GM10847 (cell line): Measurements from ENCODE around the gene CCT7.

Experiments
- POLR2A ChIP-seq: IDR thresholded peaks from 2 replicates; pipeline ENCODE4 v1.6.1; 2011; ENCODE audit not compliant: insufficient read length; ENCODE audit errors: extremely low read depth

CCT7 gene

DNA sequence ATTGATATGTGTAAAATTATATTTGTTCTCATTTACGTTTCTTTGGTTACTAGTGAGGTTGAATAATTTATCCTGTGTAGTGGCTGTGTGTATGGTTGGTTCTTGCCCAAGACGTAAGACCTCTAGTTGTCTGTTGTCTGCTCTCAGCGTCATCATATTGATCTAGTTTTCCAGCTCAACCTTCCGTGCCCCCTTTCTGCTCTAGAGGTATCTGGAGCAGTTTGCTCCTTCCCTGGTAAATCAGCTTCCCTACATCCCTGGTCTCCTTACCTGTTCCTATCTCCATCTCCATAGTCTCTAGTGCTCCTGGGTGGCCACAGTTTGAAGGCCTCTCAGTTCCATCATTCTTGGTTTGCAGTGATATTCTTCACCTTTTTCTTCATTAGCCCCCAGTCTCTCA, 18.9 kb upstream of the CCT7 start:
- TF ChIP-seq POLR2A, result no peak

GRCh38 chr2:73217160-73217559, 16.9 kb upstream of the CCT7 start:
- TF ChIP-seq POLR2A, result no peak

DNA sequence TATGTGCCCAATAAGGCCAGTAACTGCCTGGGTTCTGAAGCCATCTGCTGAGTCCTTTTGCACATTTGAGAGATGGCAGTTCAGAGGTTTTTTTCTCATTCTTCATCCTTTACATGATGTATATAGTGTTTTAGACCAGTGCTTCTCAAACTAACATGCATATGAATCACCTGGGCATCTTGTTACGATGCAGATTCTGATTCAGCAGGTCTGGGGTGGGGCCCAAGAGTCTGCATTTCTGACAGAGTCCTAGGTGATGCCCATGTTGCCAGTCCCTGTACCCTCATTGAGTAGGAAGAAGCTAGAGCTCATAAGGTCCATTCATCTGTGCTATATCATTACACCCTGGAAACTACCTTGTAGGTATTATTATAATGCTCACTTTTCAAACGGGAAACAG, 16.3 kb upstream of the CCT7 start:
- TF ChIP-seq POLR2A, result no peak

DNA sequence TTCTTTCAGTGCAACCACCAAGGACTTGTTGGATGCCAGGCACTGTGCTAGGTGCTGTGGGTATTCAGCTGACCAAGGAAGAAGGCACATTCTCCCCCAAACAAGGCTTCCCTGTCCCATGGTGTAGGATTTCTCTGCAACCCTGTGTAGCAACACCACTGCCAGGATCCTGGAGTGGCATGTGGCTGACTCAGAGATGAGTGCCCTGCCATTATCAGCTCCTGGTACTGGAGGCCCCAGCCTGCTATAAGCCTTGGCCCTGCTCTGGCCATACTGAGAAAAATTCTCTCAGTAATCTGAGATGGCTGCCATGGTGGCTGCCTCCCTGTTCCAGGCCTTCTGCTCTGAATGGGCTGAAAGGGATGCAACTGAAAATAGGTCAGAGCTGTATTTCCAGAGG, 15.8 kb upstream of the CCT7 start:
- TF ChIP-seq POLR2A, result no peak

DNA sequence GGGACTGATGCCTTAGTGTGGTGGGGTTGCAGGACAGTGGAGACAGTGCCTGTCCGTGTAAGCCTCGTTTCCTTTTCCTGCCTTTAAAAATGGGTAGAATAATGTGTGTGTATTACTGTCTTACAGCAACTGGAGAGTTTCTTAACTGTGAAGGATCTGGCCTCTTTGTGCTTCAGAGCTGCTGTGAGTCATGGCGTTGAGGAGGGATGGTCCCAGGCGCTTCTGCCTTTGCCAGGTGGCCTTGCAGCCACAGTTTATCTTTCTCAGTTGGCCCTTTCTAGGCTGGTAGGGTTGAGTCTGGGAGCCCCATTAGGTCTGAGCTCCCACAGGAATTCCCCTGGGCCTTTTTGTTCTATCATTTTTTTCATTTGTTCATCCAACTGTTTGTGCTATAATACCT, 10.3 kb upstream of the CCT7 start:
- no peak for TF ChIP-seq POLR2A

DNA sequence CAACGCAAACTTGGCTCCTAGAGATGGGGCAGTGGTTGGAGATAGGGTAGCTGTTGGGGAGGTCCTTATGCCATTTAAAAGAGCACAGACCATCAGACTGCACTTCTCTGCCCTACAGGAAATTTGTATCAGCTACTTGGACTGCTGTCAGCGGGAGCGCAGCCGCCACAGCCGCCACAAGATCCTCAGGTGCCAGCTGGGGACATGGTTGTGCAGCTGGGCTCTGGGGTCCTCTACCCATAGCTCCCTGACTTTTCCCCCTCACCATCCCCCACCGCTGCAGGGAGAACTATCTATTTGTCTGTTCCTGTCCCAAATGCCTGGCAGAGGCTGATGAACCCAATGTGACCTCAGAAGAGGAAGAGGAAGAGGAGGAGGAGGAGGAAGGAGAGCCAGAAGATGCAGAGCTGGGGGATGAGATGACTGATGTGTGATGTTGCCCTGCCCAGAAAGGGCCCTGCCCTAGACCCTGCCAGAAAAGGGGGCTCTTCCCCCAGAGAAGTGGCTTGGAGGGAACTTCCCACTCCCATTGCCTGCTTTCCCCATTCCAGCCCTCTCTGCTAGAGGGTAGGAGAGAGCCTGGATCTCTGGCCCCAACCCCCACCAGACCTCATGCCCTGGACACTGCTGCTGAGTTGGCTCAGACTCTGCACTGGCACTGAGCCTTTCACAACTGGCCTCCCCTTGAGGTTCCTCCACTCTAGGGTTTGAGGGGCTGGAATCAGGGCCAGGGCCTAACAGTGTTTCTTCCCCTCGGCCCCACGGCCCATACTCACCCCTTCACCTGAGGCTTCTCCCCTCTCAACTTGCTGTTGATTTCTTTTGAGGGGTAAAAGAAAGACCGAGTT, 8.4 kb upstream of the CCT7 start:
- TF ChIP-seq POLR2A, result no peak

DNA sequence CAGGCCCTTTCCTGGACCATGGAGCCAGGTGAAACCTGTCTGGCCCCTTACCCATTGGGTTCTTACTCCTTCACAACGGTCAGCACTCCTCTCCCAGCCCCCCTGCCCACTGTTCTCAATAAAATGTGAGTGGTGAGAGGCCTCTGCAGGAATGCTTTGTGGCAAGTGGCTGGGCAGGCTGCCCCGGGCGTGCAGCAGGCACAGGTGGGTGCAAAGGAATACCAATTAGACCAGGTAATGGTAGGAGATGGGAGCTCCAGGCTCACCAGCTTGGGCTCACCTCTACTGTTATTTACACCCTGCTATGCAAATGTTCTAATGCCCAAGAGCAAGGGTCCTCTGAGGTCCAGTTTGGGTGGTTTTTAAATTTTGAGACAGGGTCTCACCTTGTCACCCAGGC, 7.0 kb upstream of the CCT7 start:
- no peak for TF ChIP-seq POLR2A

GRCh38 chr2:73228631-73229030, 5.5 kb upstream of the CCT7 start:
- TF ChIP-seq POLR2A, result no peak

DNA sequence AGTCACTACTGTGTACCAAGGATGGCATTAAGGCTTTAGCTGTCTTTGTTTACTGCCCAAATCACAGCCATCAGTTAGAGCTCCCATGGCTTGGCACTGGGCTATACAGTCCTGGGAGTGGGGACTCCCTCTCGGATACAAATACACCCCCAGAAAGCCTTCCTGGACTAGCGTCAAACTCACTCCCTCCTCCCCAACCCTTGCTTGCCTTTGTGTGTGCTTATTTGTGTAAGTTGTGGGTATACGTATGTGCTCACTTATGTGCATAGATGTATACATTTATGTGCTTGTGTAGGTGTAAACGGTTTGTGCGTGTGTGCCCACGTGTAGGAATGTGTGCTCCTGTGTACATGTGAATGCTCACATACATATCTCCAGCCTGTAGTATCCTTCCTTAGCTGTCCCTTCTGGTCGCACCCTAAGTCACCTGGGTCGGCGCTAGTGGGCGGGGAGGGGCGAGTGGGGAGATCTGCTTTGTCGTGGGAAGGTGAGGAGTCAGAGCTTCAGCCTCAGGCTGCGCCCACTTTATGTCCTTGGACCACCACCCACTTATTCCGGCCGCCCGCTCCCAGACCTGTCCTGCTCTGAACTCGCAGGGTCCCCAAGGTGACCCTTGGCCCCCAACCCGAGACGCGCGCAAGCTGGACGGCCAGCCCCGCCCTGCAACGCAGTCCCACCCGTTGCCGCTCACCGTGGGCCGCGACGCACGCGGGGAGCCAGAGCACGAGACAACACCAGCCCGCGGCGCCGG, 1.5 kb upstream of the CCT7 start:
- TF ChIP-seq POLR2A, result no peak

DNA sequence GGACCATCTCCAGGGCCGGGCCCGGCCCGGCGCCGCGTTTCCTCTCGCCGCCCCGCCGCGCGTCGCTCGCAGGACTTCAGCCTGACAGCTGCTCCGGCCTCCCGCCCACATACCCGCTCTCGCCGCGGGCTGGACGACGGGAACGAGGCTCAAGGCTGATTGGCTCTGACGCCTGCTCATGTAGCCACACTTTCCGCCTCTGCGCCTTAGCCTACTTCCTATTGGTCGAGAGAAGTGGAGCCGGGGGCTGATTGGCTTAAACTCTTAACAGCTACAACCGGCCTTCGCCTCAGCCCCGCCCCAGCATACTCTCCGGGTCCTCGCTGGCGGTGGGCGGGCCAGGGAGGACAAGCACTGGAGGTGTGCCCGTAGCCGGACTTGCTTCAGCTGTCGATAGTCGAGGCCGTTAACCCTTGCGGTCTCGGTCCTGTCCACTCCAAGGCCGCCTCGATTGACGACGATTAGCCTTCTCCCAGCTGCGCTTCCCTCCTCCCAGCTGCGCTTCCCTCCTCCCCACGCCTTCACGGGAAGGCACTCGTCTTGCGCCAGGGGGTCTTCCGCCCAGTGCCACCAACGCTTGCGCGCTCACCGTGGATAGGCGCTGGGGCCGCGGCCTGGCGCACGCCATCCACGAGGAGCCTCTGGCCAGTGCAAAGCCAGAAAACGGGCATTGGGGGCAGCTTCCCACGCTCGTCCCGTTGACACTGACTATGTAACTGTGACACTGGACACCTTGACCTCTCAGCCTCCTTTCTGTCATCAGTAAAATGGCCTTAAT, 765 bp upstream of the CCT7 start, which contains the start of gene PRADC1:
Gene PRADC1, minus strand, starts transcription at position 86 of the 778 bp plus-strand sequence. Its CDS starts 79 bp downstream, at position 7.
- peak; percentile 49 for TF ChIP-seq POLR2A

DNA sequence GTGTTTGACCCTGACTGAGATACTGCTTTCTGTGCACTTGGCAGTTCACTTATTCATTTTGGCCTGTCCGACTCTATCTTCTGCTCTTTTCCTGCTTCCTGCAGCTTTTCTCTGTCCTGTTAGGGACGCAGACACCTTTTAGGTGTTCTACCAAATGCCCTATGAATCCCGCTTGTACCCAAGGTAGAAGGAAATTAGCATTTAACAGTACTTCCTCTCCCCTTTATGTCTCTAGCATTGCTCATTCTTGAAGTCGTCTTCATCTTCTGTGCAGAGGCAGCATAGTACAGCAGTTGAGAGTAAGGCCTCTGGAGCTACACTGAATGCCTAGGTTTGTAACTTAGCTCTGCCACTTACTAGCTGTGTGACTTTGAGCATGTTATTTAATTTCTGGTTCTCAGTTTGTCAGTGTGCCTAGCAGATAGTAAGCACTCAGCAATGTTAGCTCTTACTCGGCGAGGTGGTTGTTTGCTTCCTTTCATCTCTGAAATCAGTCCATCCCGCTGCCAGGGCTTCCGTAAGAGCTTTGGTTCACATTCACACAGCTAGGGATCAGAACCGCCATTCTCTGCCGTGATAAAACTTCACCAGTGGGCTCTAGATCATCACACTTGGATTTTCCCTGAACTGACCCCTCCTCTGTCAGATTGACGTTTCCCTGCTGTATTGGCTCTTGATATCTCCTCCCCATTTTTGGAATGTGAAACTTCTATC, 1.4 kb downstream of the CCT7 start:
- TF ChIP-seq POLR2A, result no peak

DNA sequence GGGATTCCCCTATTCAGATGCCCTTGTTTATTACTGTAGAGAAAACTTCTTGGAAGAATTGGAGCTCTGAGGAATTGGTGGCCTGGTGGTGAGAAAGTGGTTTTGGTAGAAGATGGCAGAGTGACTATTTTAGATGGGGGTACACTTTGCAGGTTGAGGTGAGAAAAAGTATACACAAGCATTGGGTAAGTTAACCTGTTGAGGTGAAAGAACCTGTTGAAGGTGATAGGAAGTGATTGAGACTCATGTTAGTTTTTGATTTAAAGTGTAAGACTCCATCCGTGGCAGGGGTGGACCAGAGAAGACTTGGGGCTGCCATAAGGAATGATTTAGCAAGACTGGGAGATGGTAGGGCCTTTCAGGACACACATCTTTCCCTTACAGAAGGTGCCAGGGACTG, 3.1 kb downstream of the CCT7 start:
- TF ChIP-seq POLR2A, result no peak

DNA sequence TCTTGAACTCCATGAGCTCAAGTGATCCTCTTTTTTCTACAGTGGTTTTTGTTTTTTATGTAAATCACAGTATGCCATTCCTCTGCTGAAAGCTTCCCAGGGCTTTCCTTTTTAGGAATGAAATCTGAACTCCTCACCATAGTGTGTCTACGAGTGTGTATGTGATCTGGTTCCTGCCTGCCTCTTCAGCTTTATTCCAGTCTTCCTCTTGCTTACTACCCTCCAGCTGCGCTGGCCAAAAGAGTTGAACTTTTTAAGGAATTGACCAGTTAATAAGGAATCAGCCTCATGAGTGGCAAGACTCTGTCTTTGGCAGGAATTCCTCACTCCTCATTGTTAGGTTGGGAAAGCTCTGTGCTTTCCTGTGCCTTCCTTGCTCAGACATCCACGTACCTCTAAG, 4.0 kb downstream of the CCT7 start:
- no peak for TF ChIP-seq POLR2A

DNA sequence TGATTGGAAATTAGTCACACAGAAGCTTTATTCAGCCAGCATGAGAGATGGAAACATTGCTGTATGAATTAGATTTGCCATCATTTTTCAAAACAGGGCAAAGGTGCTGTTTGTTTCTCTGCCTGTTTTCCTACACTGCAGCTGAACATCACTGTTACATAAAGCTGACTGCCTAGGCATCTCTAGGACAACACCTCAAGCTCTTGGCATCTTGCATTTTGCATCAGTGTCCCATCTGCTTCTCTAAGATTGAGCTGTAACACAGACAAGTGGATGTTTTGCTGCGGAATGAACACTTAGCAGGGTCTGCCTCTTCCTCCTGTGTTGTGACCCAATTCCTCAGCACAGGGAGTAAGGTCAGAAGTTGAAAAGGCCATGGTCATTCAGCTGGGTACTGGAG, 4.9 kb downstream of the CCT7 start:
- no peak for TF ChIP-seq POLR2A

GRCh38 chr2:73239776-73240175, 5.7 kb downstream of the CCT7 start:
- no peak for TF ChIP-seq POLR2A
